ENCODE measurements around the gene AOPEP.
"Not testable (repeated sequence)": the region's sequence is repeated elsewhere in the genome, so short reads cannot be mapped to it uniquely, and the experiment has no call there.

Gene AOPEP

DNA sequence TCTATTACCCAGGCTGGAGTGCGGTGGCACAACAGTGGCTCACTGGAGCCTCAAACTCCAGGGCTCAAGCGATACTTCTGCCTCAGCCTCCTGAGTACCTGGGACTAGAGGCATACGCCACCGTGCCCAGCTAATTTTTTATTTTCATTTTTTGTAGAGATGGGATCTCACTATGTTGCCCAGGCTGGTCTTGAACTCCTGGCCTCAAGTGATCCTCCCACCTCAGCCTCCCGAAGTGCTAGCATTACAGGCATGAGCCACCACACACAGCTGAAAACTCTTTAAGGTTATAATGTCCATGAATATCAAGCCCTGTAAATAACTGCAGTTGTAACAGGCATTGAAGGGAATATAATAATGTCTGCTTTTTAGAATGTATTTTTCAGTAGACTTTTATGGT is 271.2 kb downstream of the AOPEP start:
- no peak for DNase-seq

DNA sequence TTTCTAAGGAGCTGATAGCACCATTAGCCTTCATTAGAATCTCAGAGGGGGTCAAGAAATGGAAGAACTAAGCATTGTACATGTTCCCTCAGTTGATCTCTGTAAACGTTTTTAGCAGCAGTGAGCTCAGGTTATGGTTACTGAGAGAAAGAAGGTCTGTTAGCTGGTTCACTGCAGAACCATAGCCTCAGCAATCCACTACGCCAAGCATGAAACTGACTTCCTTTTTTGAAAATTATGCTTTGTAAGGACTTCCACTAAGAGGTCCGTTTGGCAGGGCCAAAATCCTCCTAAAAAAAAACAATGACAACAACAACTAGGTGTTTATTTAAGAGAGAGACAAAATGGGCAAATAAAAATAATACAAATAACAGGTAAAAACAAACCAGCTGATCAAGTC is 273.3 kb downstream of the AOPEP start:
- DNase-seq: peak; percentile 18 to 48 (median 37)

DNA sequence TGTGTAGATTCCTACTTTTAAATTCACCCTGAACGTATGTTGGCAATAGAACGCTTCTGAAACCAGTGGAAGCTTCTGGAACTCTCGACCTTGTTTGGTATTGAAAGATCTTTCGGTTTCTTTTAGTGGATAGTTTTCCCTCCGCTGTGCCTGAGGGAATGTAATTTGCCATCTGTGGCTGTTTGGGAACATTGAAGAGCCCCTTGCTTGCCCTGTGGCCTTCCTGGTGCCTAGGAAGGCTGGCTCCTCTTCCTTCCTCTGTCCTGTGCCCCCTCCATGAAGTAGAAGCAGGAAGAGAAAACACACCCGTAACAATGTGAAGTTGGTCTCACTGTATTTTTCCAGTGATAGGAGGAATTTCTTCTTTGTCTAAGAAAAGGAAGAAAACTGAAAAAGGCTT is 274.3 kb downstream of the AOPEP start:
- DNase-seq: no peak

DNA sequence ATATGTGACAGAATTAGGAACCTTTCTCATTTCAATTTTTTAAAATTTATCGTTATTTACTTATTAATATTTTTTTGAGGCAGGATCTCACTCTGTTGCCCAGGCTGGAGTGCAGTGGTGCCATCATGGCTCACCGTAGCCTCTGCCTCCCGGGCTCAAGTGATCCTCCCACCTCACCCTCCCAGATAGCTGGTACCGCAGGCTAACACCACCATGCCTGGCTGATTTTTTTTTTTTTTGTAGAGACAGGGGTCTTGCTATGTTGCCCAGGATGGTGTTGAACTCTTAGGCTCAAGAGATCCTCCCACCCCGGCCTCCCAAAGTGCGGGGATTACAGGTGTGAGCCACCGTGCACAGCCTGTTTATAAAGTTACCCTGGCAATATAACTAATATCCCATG is 275.2 kb downstream of the AOPEP start:
- DNase-seq: no peak

DNA sequence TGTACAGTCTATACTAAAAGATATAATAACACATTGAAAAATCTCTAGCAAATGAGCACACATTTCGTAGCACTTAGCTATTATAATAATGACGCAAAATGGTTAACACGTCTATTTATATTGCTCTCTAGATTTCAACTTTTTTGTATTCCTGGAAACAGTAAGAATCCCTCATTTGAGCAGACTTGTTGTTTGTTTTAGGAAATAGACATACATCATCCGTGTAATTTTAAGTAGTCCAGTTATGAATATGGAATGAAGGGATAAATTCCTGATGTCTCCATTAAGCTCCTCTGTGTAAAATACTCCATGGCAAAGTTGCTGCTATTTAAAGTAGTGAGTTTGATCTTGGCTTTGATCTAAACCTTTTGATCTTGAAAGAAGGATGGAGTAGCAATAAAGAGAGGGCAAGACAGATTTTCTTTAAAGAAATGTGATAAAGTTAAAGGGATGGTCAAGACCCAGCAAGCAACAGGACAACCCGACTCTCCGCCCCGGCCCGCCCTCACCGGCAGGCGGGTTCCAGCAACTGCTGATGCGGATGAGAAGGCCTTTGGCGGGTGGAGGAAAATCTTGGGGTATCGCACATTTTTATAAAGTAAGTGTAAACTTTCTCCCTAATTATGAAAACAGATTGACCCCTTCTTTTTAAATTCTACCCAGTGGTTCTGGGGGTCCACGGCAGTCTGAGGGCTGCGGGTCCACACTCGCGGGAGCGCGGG is 277.4 kb downstream of the AOPEP start:
- peak in 3 of 4 experiments; percentile 3 to 21 (median 17) for DNase-seq

DNA sequence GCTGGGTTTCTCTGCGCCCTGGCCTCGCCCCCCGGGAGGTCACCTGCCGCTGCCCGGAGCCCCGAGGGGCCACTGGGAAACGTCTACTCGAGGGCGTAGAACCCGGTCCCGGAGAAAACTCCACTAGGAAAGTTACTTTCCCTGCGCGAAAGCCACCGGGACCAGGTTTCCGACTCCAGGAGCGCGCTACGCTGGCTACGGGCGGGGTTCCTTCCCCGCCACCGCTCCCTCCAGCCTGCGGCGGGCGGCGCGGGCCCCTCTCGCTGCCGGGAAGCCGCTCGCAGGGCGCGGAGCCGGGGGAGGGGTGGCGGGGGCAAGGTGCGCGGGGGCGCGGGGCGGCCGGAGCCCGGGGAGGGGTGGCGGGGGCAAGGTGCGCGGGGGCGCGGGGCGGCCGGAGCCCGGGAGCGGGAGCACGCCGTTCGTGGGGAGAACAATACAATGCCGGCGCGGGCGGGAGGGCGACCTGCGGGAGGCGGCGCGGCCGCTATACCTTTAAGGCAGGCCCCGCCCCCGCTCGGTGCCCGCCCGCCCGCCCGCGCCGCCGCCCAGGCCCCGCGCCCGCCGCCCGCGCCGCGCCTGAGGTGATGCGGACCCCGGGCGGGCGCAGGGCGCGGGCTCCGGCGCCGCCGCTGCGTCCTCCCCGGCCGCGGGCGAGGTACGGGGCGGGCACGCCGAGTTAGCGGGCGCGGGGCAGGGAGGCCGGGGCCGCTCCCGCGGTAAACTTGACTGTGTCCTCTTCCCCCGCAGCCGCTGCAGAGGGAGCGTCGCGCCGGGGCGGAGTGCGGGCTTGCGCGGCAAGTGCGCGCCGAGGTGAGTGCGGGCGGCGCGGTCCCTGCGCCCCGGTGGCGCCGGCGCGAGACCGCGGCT is 278.1 kb downstream of the AOPEP start:
- DNase-seq: peak; percentile 10 to 60 (median 21)

DNA sequence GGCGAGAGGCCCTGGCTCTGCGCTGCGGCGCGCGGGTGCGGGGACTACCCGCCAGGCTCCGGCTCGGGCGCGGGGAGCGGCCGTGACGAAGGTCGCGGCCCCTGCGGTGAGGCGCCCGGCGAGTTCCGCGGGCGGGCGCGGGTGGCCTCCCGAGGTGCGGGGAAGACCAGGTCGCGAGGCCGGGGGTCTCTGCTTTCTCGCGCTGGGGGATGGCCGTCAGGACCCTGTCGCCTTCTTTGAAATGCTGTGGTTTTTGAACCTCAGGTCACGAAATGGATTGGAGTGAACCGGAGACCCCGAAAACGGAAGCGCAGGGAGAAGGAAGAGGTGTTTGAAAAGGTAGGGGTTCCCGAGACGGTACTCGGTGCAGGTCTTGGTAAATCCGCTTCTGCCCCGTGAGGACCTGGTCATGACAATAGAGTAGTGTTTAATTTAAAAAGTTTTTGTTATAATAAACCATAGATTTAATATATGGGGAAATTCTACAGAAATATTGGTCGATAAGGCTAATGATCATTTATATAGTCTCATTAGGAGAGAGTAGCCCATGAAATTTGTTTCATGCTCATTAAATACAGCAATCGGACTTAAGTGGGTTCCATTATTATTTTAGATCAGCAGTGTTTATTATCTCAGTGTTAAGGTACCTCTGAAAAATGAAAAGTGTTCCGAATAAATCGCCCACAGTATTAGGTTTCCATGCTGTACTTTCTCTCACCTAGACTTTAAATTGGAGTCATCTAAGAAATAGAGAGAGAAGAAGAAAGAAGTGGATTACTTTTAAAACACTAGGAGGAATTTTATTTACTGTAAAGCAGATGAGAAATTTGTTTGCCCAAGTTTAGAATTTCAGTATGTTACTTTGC is 279.0 kb downstream of the AOPEP start:
- DNase-seq: no peak

DNA sequence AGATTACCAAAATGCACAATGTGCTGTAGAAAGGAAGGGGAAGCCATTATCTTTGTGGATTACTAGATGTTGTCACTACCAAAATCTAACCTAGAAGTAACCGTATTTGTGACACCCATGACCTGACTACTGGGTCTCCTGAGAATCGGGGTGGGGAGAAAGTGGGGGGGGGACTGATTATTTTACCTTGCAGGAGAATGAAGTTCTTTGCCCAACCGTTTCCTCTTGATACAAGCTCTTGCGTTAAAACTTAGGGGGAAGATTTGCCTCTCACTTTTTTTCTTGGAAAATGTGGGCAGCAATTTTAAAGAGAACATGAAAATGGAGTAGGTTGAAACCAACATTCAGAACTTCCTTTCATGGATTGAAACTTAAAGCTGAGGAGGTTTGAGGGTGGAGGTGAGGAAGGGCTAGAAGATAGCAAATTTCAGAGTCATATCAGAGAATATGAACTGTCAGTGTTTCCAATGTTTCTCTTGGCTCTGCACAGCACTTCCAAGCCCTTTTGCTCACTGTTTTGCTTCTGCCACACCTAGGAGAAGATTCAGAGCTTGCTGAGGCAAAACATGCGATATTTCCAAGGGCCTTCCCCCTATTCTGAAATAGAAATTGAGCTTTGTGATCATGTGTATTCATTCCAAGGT is 280.8 kb downstream of the AOPEP start:
- no peak for DNase-seq

DNA sequence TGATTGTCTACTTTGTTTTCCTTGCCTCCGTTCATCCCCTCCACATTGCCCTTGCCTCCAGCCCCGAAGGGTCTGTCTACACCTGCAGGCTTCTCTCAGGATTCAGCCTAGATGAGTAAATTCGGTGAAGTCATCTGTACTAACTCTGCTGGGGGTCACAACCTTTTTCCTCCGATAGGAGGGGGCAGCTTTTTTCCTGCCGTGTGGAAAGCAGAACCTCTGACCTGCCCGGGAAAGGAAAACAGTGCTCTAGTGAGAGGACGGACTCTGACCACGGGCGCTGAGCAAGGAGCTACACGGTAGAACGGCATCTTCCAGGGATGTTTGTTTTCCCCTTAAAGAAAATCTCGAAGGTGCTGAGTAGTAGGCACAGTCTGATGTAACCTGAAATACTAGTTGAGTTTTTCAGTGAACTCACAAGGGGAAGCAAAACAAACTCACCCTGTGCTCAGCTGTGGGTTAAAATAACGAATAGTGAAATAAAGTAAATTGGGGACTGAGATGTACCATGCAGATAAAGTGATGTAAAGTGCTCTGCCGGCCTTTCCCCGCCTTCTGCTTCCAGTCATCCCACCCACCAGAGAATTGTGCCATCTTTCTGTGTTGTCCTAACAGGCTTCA is 281.8 kb downstream of the AOPEP start:
- no peak for DNase-seq

DNA sequence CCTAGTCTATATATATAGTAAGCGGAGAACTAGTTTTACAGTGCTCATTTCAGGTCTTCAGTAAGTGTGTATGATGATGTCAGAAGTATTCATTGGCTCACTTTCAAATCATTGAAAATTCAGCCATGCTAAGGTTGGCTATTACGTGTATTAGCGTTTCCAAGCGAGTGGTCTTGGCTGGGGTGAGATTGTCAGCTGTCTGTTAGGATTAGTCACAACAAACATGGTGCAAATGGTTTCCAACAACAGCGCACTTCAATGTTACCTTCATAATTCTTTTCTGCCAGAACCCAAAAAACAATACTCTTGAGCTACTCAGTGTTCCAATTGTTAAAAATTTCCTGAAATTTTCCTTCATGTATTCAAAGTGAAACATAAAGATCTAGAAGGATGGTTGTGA is 283.0 kb downstream of the AOPEP start:
- DNase-seq: no peak

DNA sequence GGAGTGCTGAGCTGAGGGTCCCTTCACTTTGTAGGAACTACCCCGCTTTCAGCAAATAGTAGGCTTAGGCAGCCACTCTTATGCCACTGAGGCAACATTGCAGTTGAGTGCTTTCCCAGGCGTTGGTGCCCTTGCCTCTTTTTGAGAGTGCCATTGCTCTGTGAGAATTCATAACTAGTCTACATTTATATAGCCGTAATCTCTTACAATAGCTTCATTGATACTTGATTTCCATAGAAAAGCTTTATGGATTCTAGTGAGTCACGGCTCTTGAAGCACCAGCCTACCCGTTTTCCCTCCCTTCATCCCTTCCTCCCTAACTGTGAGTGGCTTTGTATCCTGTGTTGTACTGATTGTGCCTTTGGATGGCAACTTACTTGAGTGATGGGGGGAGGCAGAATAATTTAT is 283.9 kb downstream of the AOPEP start:
- no peak for DNase-seq

DNA sequence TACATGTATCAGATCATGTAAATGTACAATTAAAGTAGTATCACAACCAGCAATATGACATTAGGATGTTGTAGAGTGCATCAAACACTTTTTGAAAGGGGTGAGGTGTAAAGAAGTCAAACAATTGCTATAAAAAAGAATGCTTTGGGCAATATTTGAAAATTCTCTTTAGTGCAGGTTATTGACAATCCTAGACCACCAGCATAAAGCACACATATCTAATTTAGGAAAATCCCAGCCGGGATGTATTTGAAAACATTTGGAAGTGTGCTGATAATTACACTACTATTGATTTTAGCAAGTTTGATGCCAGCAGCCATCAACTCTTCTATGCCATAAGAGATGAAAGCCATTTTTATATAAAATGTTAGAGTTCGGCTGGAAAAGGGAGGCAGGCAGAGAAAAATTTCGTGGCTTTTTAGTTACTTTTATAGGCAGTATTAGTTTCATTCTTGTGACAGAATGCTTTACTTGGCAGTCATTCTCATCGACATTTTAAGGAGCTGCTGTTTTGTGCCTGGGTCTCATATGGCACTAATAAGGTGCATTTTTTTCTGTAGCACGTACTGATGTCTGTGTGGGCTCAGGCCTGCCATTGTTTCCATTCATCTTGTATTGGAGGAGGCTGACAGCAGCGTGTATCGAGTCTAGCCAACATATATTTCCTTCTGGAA is 285.7 kb downstream of the AOPEP start:
- no peak for DNase-seq

DNA sequence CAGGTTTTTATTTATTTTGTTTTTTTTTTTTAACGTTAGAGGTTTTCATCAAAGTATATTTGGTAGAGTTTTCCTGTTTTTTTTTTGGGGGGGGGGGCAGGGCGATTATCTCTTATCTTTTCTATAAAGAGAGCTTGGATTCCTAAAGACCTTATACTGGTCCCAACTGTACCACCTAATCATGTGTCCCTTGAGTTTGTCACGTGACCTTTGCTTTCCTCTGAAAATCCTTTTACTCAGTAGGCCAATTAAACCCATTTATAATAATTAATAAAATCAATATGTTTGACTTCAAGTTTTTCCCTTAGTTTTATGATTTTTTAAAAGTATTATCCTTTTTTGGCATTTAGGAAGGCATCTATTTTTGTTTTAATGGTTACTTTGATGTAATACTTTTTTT is 286.4 kb downstream of the AOPEP start:
- DNase-seq: no peak

DNA sequence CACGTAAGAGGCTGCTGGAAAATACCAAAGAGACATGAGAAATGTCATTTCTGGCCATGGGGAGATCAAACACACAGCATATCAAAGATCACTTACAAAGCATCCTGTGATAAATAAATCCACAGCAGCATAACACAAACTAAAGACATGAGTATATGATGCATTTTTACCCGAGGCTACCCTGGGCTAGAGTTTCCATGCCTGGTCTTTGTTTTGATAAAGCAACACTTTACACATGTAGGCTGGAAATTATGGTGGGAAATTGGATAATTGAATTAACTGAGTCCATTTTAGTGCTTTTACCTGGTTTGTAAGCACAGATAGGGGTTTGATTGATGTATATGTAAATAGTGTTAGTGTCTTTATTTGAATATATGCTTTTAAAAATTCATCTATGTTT is 288.4 kb downstream of the AOPEP start:
- no peak for DNase-seq

DNA sequence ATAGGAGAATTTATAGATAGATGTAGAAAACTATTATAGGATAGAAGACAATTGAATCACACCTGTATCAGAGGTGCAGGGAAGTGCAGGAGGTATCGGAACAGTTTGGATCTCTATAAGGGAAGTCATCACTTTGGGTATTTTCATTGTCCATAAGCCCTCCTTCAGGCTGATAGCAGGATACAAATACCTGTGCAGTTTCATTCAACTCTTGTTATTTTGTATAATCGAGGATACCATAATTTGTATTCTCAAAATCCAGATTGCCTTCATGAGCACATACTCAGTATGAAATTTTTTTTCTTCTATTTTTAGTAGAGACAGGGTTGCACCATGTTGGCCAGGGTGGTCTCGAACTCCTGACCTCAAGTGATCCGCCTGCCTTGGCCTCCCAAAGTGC is 289.1 kb downstream of the AOPEP start:
- no peak for DNase-seq

DNA sequence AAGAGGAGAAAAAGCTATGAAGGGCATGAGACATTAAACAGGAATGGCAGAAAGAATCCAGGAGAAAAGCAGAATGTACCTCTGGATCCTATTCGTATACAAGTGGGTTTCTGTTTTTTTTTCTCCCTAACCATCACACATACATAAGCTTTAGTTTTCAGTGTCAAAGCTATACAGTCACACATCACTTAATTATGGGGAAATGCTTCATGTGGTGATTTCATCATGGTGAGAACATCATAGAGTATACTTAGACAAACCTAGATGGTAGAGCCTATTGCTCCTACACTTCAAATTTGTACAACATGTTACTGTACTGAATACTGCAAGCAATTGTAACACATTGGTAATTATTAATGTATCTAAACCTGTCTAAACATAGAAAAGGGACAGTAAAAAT is 290.6 kb downstream of the AOPEP start:
- peak in 1 of 4 experiments; percentile 29 for DNase-seq

DNA sequence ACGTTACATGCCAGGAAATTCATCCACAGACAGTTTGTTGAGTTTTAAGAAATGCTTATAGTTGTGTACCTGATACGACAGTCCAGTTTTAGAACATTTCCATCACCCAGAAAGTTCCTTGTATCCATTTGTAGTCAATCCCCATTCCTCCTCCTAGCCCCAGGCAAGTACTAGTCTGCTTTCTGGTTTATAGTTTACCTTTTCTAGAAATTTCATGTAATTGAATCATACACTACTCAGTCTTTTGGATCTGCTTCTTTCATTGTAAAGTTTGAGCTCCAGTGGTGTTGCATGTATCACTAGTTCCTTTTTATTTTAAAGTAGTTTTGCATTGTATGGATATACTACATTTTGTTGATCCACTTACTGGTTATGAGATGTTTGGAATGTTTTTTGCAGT is 291.2 kb downstream of the AOPEP start:
- no peak for DNase-seq

DNA sequence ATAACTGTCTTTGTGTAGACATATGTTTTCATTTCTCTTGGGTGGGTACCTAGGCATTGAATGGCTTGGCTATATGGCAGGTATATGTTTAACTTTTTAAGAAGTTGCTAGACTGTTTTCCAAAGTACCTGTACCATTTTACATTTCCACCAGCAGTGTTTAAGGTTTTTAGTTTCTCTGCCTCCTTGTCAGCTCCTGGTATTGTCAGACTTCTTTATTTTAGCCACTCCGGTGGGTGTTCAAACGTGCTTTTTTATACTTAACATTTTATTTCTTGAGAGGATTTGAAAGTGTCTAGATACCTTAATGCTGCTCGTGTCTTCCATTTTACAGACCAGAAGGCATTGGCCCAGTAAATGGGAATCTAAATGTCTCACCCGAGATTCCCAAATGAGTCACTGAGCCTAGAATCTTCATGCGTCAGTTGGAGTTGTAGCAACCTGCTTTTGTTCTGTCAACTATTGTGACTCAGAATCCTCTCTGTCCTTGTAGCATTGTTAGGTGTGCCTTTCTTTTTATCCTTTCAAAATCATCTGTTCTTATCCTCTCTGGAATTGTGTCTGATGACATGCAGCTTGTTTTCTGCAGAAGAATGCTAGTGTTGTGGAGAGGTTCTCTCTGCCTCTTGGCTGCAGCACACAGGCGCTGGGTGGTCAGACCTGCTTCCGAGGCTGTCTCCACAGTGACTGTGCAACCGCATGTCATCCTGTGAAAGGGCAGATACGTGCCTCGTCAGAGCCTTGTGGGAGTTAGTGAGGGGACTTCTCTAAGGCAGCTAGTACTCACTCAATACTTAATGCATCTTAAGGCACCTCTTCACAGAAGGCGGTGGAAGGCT is 291.8 kb downstream of the AOPEP start:
- DNase-seq: peak; percentile 19 to 65 (median 42)

DNA sequence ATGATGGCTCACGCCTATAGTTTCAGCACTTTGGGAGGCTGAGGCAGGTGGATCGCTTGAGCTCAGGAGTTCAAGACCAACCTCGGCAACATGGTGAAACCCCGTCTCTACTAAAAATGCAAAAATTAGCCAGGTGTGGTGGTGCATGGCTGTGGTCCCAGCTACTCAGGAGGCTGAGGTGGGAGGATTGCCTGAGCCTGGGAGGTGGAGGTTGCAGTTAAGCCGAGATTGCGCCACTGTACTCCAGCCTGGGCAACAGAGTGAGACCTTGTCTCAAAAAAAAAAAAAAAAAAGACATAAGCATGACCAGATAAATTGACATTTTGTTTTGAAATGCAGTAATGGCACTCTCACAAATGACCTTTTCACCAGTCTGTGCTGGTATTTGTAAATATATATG is 294.1 kb downstream of the AOPEP start:
- DNase-seq: not testable (repeated sequence)

DNA sequence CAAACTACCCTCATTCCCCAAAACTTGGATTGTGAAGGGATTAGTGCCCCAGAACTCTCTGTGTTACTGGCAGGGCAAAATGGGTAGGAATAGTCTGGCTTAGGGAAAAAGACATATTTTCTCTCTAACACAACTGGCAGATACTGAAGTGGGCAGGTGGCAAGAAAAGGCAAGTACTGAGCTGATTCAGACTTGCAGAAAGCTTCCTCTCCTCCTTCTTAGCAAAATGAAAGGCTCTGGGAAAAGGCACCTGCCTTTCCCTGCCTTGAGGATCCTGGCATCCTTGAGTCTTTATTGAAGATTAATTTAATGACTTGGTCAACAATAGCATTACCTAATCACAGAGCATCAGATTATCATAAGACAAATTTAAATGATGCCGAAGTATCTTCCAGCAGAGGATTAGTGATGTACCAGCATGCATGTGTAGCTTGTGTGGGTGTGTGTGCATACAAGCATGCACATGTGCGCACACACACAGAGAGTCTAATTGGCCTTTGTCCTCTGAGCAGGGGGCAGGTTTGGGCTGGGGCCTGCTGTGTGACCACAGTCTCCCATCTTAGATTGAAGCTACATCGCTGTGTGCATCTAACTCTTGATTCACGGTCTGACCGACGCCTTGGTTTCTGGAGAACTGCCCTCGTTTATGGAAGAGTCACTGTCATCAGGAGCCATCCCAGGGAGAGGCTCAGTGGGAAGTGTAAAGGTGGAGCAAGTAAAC is 294.8 kb downstream of the AOPEP start:
- no peak for DNase-seq
